HG03469 (cell line): ENCODE results near the gene C2CD4D.

ENCODE experiments used
- ATAC-seq: cut with Tn5 transposase; IDR thresholded peaks from one replicate; pipeline ENCODE4 v1.9.1; 2021; ENCODE audit warnings: mild to moderate bottlenecking, moderate library complexity, moderate number of reproducible peaks; ENCODE audit not compliant: unreplicated experiment

C2CD4D gene

GRCh38 chr1:151790940-151791651 is 48.5 kb downstream of the C2CD4D start:
- no peak for ATAC-seq

GRCh38 chr1:151790071-151790939 is 49.3 kb downstream of the C2CD4D start, which contains the start of gene TDRKH:
TDRKH (minus strand) TSS chr1:151790500; CDS start chr1:151783022, 7,478 bp downstream.
- peak; percentile 87 for ATAC-seq
